Activated naive CD4-positive, alpha-beta T cell treated with anti-CD3 and anti-CD28 coated beads for 36 hours (primary cell): ENCODE results near the gene DGKI. TPM values are rescaled to one million over a fixed set of nuclear protein-coding genes. Genes with fewer than 3 reads are reported as not detected.

ENCODE experiments used
- CTCF ChIA-PET: fragments of 350-600 bp; sonication (Branson Sonifier 250); formaldehyde crosslinking; loops from one replicate; lab custom pipeline; 2021; ENCODE audit warnings: antibody characterized with exemption; lab: Charles Lee
- DNase-seq: peaks from one replicate; pipeline ENCODE4 v3.0.0-alpha.2; 2020
- H3K27ac Mint-ChIP-seq: one replicate; pipeline ENCODE4 v1.8.0; 2021; ENCODE audit warnings: mild to moderate bottlenecking, mixed read lengths
- H3K27me3 Mint-ChIP-seq: one replicate; pipeline ENCODE4 v1.8.0; 2021; ENCODE audit warnings: low read depth, mixed read lengths
- H3K36me3 Mint-ChIP-seq: one replicate; pipeline ENCODE4 v1.8.0; 2021; ENCODE audit warnings: low read depth, mixed read lengths
- H3K4me1 Mint-ChIP-seq: one replicate; pipeline ENCODE4 v1.8.0; 2021; ENCODE audit warnings: low read depth, mixed read lengths
- H3K4me3 Mint-ChIP-seq: one replicate; pipeline ENCODE4 v1.8.0; 2021; ENCODE audit warnings: mild to moderate bottlenecking, moderate library complexity, mixed read lengths
- H3K9me3 Mint-ChIP-seq: one replicate; pipeline ENCODE4 v1.8.0; 2021; ENCODE audit warnings: mixed read lengths
- intact Hi-C: fragments of 100-400 bp; cut with micrococcal nuclease; formaldehyde crosslinking; loops from one replicate; pipeline ENCODE4 v1.15.1; 2023
- total RNA-seq, 2 experiments: library from RNA; stranded (reverse); gene quantifications; one replicate each; pipeline ENCODE4 v1.2.3, GENCODE V29; 2021

Gene DGKI
- total RNA-seq, 2 experiments from 2014 or later, result 2.0 to 2.7 TPM

DNA sequence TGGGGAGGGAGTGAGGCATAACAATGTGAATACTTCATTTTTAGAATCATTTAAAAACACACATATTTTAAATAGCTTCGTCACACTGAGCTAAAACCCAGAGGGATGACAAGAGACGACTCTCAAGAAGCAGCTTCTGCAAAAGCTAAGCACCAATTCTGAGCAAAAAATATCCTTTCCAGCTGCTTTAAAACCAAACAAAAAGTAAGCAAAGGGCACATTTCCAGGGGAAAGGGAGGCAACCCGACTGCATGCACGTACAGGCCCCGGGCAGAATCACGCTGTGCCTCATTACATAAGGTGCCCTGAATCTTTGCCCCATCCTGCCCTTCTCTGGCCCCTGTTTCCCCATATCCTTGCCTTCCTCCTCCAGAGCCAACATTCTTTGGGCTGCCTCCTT is 78.4 kb downstream of the DGKI start:
- Mint-ChIP-seq H3K36me3 (no peaks in the 10 kb centered on the region), H3K27ac (no peak overlapping the region), H3K4me1 (no peaks in the 10 kb centered on the region), H3K4me3 (no peak overlapping the region), H3K27me3 (peaks cover 7% of the 10 kb centered on the region), H3K9me3 (no peaks in the 10 kb centered on the region)
- no peak for DNase-seq
- intact Hi-C loops, result no loop called here
- CTCF ChIA-PET, result no interaction called here

DNA sequence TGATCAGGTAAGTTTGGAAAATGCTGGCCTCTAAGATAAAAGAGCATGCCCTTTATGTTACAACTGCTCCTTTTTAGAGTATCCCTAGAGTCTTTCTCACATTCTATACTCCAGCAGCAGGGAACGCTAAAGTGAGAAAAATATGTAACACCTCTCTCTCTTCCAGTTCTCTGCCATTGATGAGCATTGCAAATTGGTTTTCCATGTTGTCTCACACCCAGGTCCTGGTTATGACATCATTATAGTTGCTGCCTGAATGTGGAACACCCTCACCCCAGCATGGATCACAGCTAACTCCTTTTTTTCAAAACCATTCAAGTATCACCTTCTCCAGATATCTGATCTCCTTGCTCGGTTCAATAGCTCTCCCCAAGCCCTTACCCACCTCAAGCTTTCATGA is 84.4 kb downstream of the DGKI start:
- Mint-ChIP-seq H3K4me1 (no peaks in the 10 kb centered on the region), H3K27ac (no peak overlapping the region), H3K9me3 (no peaks in the 10 kb centered on the region), H3K4me3 (no peak overlapping the region), H3K36me3 (no peaks in the 10 kb centered on the region), H3K27me3 (peaks cover 7% of the 10 kb centered on the region)
- no peak for DNase-seq
- CTCF ChIA-PET, result no interaction called here
- intact Hi-C loops, result no loop called here

DNA sequence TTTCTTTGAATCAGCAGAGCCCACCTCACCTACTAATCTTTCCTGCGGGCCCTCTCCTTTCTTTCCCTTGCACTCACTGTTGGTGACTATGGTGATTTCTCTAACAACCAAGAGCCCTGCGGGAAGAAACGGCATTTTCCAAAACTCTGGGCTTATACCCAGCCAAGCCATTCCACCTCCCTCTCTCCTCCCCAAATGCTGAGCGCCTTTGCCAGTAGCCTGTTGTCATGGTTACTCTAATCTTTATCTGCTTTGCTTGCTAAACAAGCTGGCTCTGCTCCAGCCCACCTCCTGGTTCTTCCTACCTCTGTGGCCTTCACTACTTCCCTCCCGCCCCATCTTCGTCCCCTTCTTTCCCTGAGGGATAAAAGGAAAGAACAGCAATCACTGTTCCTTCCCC is 86.7 kb downstream of the DGKI start:
- intact Hi-C loops, result no loop called here
- no peak for DNase-seq
- Mint-ChIP-seq H3K4me3 (no peak overlapping the region), H3K4me1 (no peaks in the 10 kb centered on the region), H3K27ac (no peak overlapping the region), H3K27me3 (peaks cover 7% of the 10 kb centered on the region), H3K36me3 (no peaks in the 10 kb centered on the region), H3K9me3 (no peaks in the 10 kb centered on the region)
- CTCF ChIA-PET, result interaction anchor here (0.7 kb wide), 1 partner anchor 58 kb away, joined by 7 read pairs; no protein-coding TSS in a partner anchor

DNA sequence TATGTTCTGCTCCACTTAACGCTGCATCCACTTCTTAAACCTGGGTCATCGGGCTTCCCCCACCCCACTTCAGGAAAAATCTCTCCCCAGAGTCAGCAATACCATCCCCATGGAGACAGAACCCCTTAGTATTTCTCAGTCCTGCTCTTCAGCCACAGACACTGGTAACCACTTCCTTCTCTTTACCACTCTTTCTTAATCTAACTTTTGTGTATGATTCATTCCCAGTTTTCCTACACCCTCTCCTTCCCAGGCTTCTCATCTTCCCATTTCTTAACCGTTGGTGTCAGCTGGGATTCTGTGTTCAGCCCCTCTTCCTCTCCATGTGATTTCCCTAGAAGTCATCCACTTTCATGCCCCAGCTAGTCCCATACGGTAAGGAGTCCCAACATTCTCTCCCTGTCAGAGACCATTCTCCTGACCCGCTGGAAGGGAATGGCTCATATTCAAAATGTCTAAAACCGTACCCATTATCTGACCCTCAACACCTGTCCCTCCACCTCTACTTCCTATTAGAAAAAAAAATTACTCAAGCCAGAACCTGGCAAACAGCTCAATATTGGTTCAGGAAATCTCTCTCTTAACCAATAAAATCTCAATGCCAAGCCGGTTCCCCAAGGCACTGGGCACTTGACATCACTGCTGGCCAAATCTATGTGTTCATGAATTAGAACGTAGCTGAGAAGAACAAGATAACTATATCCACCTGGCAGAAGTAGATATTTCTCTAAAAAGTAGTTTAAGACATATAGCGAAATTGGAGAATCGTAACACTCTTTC is 89.4 kb downstream of the DGKI start:
- H3K36me3 Mint-ChIP-seq, result no peaks in the 10 kb centered on the region
- no peaks in the 10 kb centered on the region for H3K4me1 Mint-ChIP-seq
- intact Hi-C loops, result no loop called here
- H3K9me3 Mint-ChIP-seq, result no peaks in the 10 kb centered on the region
- no peak for DNase-seq
- no peak overlapping the region for H3K4me3 Mint-ChIP-seq
- CTCF ChIA-PET, result no interaction called here
- peaks cover 10% of the 10 kb centered on the region for H3K27me3 Mint-ChIP-seq
- no peak overlapping the region for H3K27ac Mint-ChIP-seq

DNA sequence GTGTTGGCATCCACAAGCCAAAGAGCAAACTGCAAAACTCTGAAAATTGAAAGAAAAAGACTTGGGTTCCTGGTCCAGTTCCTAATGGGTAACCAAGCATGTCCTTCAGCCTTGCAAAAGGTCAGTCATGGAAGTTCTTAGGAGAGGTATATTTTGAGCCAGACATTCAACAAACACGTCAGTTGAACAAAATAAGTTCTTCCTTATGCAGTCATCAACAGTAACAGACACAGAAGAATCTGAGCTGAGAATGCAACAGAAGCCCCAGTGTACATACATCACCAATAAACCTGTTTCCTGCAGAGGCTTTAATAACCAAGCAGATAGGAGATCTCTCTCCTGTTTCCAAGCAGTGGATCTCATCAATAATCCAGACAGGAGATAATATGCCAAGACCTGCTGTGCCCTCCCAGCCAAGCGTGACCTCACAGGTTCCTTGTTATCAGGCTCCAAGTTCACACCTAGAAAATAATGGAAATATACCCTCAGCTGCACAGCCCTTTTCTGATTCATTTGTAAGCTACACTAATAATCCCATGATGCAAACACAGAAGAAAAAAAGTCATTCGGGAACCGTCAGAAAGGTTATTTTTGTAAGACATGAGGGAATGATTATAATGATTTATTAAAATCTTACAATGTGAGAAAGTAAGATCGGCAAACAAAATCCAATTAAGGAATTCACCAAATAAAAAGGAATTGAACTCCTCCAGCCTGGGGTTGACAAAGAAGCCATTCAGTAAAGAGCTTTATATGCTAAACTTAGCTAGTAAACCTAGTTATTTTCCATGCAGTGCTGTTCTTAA is 90.7 kb downstream of the DGKI start:
- Mint-ChIP-seq H3K4me1 (no peaks in the 10 kb centered on the region), H3K27me3 (peaks cover 13% of the 10 kb centered on the region), H3K4me3 (no peak overlapping the region), H3K9me3 (no peaks in the 10 kb centered on the region), H3K27ac (no peak overlapping the region), H3K36me3 (no peaks in the 10 kb centered on the region)
- intact Hi-C loops, result no loop called here
- CTCF ChIA-PET, result no interaction called here
- DNase-seq, result no peak

DNA sequence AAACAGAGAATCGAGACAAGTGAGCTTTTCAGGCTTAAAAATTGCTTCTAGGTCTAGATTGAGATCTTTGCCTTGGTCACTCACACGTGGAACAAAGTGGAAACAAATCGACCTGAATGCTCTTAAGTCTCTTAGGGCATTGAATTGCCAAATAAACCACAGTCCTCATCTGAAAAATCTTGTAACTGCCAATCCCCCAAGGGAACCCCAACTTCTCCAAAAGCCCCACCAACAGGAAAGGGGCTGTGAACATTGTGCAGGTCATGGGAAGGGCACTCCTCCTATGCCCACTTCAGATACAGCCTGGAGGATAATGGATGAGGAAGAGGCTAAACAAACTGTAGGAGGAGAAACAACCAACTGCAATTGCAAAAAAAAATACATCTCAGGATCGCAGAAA is 91.3 kb downstream of the DGKI start:
- no peak overlapping the region for H3K4me3 Mint-ChIP-seq
- peaks cover 13% of the 10 kb centered on the region for H3K27me3 Mint-ChIP-seq
- no peak overlapping the region for H3K27ac Mint-ChIP-seq
- no peaks in the 10 kb centered on the region for H3K36me3 Mint-ChIP-seq
- intact Hi-C loops, result no loop called here
- DNase-seq, result no peak
- H3K9me3 Mint-ChIP-seq, result no peaks in the 10 kb centered on the region
- no peaks in the 10 kb centered on the region for H3K4me1 Mint-ChIP-seq
- CTCF ChIA-PET, result no interaction called here

DNA sequence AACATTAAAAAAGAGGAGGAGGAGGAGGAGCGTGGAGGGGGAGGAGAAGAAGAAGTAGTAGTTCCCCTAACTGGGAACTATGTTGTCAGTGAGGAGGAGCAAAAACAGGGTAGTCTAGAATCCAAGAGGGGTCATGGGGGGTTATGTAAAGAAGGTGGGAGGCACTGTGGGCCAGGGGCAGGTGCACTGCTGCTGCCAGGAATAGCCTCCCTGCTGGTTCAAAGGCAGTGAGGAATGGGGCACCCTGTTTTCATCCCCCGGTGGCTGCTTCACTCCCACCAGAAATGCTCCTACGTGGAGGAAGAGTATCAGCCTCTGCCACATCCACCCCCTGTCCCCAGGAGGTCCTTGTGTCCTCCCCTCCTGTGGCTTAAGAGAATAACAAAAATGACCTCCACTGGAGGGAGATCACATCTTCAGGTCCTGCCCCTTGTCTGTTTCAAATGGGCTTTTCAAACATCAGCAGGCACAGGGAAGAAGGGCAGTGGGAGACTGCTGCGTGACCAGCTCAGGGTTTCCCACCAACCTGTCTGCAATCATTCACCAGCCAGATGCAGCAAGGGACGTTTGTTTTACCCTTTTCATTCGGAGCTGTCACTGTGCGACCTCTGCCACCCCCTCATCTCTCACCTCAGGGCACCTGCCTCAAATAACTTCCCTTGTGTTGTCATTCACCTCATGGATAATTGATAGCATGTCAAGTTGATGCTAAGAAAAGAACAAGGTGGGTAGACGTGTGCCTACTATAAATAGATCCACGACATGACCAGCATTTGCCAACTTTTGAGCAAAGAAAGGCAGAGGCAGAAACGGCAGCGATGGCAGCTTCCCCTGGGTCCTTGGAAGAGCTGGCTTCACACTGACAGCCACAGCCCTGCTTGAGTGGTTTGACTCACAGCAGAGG is 92.6 kb downstream of the DGKI start:
- no peaks in the 10 kb centered on the region for H3K4me1 Mint-ChIP-seq
- no peak overlapping the region for H3K4me3 Mint-ChIP-seq
- H3K27ac Mint-ChIP-seq, result no peak overlapping the region
- intact Hi-C loops, result no loop called here
- H3K27me3 Mint-ChIP-seq, result peaks cover 15% of the 10 kb centered on the region
- DNase-seq, result no peak
- no peaks in the 10 kb centered on the region for H3K9me3 Mint-ChIP-seq
- CTCF ChIA-PET, result no interaction called here
- no peaks in the 10 kb centered on the region for H3K36me3 Mint-ChIP-seq

DNA sequence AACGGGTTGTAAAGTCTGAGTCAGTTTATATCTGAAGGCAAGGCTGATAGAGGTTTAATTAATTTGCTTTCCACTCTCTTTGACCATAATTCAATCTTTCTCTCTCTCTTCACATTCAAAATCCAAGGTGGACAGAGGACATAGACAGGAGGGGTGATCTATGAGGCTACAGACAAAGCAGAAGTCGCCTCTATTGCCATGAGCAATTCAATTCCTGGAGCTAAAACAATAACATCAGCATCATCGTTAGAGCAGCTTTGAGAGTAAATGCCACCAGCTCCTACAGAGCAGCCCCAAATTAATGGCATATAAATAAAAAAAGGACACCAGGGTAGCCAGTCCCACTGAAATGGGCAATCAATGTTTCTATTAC is 93.2 kb downstream of the DGKI start:
- CTCF ChIA-PET, result no interaction called here
- DNase-seq, result no peak
- Mint-ChIP-seq H3K27ac (no peak overlapping the region), H3K4me3 (no peak overlapping the region), H3K36me3 (no peaks in the 10 kb centered on the region), H3K4me1 (no peaks in the 10 kb centered on the region), H3K9me3 (no peaks in the 10 kb centered on the region), H3K27me3 (peaks cover 15% of the 10 kb centered on the region)
- intact Hi-C loops, result no loop called here

DNA sequence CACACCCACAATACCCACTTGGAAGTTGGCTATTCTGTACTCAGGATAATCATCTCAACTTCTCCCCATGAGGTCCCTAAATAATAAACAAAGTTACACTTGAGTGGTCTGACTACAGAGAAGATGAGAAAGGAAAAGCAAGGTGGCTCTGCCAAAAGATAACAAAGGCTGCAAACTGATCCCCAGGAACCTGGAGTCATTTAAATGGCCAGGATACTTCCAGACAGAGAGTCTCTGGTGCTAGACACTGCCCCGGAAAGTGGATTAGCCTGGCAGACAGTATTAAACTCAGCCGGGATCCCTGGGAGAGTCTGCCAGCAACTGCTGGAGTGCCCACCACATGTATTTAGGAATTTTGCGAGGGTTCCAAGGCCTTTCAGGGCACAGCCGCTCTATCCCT is 93.7 kb downstream of the DGKI start:
- Mint-ChIP-seq H3K9me3 (no peaks in the 10 kb centered on the region), H3K36me3 (no peaks in the 10 kb centered on the region), H3K4me1 (no peaks in the 10 kb centered on the region), H3K27me3 (peaks cover 15% of the 10 kb centered on the region), H3K4me3 (no peak overlapping the region), H3K27ac (no peak overlapping the region)
- CTCF ChIA-PET, result no interaction called here
- no peak for DNase-seq
- intact Hi-C loops, result no loop called here

DNA sequence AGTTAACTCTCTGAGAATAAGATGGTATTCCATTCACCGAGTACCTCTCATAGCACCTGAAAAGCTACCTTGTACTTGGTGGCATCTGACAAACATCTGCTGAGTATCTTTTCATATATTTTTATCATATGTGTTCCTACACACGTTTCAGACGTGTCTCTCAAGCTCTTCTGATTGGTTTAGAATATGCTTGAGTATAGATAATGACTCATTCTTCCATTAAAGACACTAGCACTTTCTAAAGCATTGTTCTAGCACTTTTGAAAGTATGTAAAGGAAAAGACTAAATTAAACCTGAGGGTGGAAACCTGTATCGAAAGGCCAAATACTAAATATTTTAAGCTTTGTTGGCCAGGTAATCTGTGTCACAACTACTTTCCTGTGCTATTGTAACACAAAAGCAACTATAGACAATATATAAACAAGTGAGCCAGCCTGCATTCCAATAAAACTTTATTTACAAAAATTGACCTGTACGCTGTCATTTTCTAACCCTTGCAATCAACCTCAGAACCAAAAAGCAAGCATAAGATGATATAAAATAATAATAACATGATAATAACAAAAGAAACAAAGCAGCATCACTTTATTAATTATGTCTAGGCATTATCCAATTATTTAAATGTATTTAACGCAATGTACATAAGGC is 95.3 kb downstream of the DGKI start:
- CTCF ChIA-PET, result no interaction called here
- Mint-ChIP-seq H3K4me3 (no peak overlapping the region), H3K27ac (no peak overlapping the region), H3K4me1 (no peaks in the 10 kb centered on the region), H3K9me3 (no peaks in the 10 kb centered on the region), H3K36me3 (no peaks in the 10 kb centered on the region), H3K27me3 (peaks cover 15% of the 10 kb centered on the region)
- no peak for DNase-seq
- intact Hi-C loops, result no loop called here

DNA sequence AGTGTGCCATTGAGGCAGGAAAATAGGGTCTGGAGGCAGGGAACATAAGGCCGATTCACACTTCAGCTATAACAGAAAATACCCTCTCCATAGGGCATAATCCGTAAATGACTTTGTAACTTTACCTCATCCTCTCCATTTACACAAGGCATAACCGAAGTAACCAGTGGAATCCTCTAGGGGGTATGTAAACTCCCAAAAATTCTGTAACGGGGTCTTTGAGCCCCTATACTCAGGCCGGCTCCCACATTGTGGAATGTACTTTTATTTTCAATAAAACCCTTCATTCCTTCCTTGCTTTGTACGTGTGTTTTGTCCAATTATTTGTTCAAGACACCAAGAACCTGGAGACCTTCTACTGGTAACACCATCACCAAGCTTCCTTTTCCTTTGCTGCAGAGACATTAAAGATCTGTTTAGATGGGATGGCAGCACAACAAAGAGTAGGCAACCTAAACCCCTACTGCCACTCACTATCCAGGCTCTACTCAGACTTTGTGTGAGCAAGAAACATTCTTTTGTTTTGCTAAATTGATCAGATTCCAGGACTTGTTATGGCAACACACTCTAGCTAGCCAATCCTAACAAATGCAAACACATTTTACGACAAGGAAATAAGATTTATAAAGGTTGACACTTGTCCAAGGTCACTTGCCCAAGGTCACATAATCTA is 99.3 kb downstream of the DGKI start:
- peaks cover 5% of the 10 kb centered on the region for H3K9me3 Mint-ChIP-seq
- CTCF ChIA-PET, result no interaction called here
- intact Hi-C loops, result no loop called here

More for the DNA sequence above, 99.3 kb downstream of the DGKI start:
- no peaks in the 10 kb centered on the region for H3K36me3 Mint-ChIP-seq
- DNase-seq, result no peak
- H3K4me1 Mint-ChIP-seq, result no peaks in the 10 kb centered on the region
- H3K27me3 Mint-ChIP-seq, result peaks cover 7% of the 10 kb centered on the region
- H3K4me3 Mint-ChIP-seq, result no peak overlapping the region
- H3K27ac Mint-ChIP-seq, result no peak overlapping the region
